HL-60 (cell line): ENCODE data around the gene PAPPA.

Experiments used
- CTCF ChIP-seq: IDR thresholded peaks from one replicate; pipeline ENCODE4 v1.5.1; 2011; ENCODE audit warnings: low read length, control low read depth, inconsistent platforms; ENCODE audit not compliant: insufficient read depth
- GABPA ChIP-seq: IDR thresholded peaks from 2 replicates; pipeline ENCODE4 v1.6.1; 2012; ENCODE audit warnings: low read depth
- POLR2AphosphoS5 ChIP-seq: IDR thresholded peaks from 2 replicates; pipeline ENCODE4 v1.6.1; 2012; ENCODE audit warnings: low read depth
- REST ChIP-seq: IDR thresholded peaks from 2 replicates; pipeline ENCODE4 v1.6.1; 2012; ENCODE audit warnings: low read depth; ENCODE audit not compliant: insufficient replicate concordance
- SPI1 ChIP-seq: IDR thresholded peaks from 2 replicates; pipeline ENCODE4 v1.6.1; 2012; ENCODE audit warnings: low read depth, mild to moderate bottlenecking, borderline replicate concordance

GRCh38 chr9:116260531-116260930 lies 106.9 kb downstream of the PAPPA start:
- TF ChIP-seq CTCF: no peak
- TF ChIP-seq REST: no peak
- no peak for TF ChIP-seq POLR2AphosphoS5
- TF ChIP-seq GABPA: no peak
- TF ChIP-seq SPI1: no peak
